NOMO-1 treated with dmso at 0.1 percent for 144 hours (cell line): Measurements from ENCODE around the gene COX7B.
"Not testable (repeated sequence)": the region's sequence is repeated elsewhere in the genome, so short reads cannot be mapped to it uniquely, and the experiment has no call there.

Experiments
- DNase-seq: peaks from one replicate; lab custom pipeline; 2025; ENCODE audit not compliant: unreplicated experiment; lab: John Stamatoyannopoulos, UW

Gene COX7B

GRCh38 chrX:77899081-77899828 lies at the start of gene COX7B:
TSS of gene COX7B (plus strand) at chrX:77899468. CDS start at chrX:77899554, 86 bp downstream.
- peak; percentile 77 for DNase-seq

- no peak for DNase-seq
Observed at GRCh38 chrX:77875372-77875771, 23.9 kb upstream of the COX7B start.

GRCh38 chrX:77881418-77881817 lies 17.9 kb upstream of the COX7B start:
- DNase-seq: not testable (repeated sequence)

GRCh38 chrX:77892887-77893286 lies 6.4 kb upstream of the COX7B start:
- no peak for DNase-seq

- no peak for DNase-seq
Observed at GRCh38 chrX:77893713-77894112, 5.6 kb upstream of the COX7B start.

GRCh38 chrX:77894921-77895886 lies 4.1 kb upstream of the COX7B start, which contains the start of gene MAGT1:
TSS of gene MAGT1 (minus strand) at chrX:77895435. CDS start at chrX:77895410, 25 bp downstream.
- peak; percentile 87 for DNase-seq

- DNase-seq: peak; percentile 0
Observed at GRCh38 chrX:77900688-77901087, 1.4 kb downstream of the COX7B start.

- DNase-seq: no peak
Observed at GRCh38 chrX:77901506-77901905, 2.2 kb downstream of the COX7B start.

GRCh38 chrX:77910108-77910840 lies 11.0 kb downstream of the COX7B start, which contains the start of gene ATP7A:
TSS of gene ATP7A (plus strand) at chrX:77910693. CDS start at chrX:77971642, 60,949 bp downstream.
- peak; percentile 91 for DNase-seq

GRCh38 chrX:77917294-77917933 lies 18.1 kb downstream of the COX7B start:
- DNase-seq: no peak

GRCh38 chrX:77918568-77918967 lies 19.3 kb downstream of the COX7B start:
- DNase-seq: no peak

- not testable (repeated sequence) for DNase-seq
Observed at GRCh38 chrX:77919370-77919769, 20.1 kb downstream of the COX7B start.

- no peak for DNase-seq
Observed at GRCh38 chrX:77922787-77923186, 23.5 kb downstream of the COX7B start.

- DNase-seq: no peak
Observed at GRCh38 chrX:77924320-77924859, 25.1 kb downstream of the COX7B start.

GRCh38 chrX:77925764-77926163 lies 26.5 kb downstream of the COX7B start:
- DNase-seq: no peak

GRCh38 chrX:77930581-77930980 lies 31.3 kb downstream of the COX7B start:
- DNase-seq: no peak

- no peak for DNase-seq
Observed at GRCh38 chrX:77935886-77936285, 36.6 kb downstream of the COX7B start.

GRCh38 chrX:77936299-77936698 lies 37.0 kb downstream of the COX7B start:
- no peak for DNase-seq

GRCh38 chrX:77937291-77937690 lies 38.0 kb downstream of the COX7B start:
- DNase-seq: no peak

GRCh38 chrX:77938083-77938680 lies 38.9 kb downstream of the COX7B start:
- no peak for DNase-seq
